ENCODE measurements around the gene IFNA10.

GRCh38 chr9:21172156-21172555 lies 34.8 kb downstream of the IFNA10 start:
- TF ChIP-seq CTCF (IDR thresholded peaks at IDR 0.05) (no peak), POLR2A (IDR thresholded peaks at IDR 0.05) (no peak), POLR2AphosphoS5 (IDR thresholded peaks at IDR 0.05; ENCODE audit: insufficient read depth in 1 of 2, low read depth in 1 of 2) (no peak)
